ENCODE measurements around the gene LSM2.
"Not testable (repeated sequence)": the region's sequence is repeated elsewhere in the genome, so short reads cannot be mapped to it uniquely, and the experiment has no call there.

Gene LSM2

GRCh38 chr6:31796993-31797385, 9.8 kb downstream of the LSM2 start:
- no peak for DNase-seq

- DNase-seq: peak; percentile 45
Measured at GRCh38 chr6:31795616-31796298, 11.0 kb downstream of the LSM2 start, which contains the start of gene VARS1. Gene VARS1 (minus strand): TSS chr6:31795752. CDS start chr6:31795217, 535 bp downstream.

- DNase-seq: no peak
Measured at GRCh38 chr6:31794866-31795615, 11.7 kb downstream of the LSM2 start.

GRCh38 chr6:31794294-31794865, 12.4 kb downstream of the LSM2 start:
- no peak for DNase-seq

GRCh38 chr6:31793927-31794245, 12.9 kb downstream of the LSM2 start:
- not testable (repeated sequence) for DNase-seq

- no peak for DNase-seq
Measured at GRCh38 chr6:31792761-31793171, 14.0 kb downstream of the LSM2 start.

GRCh38 chr6:31792090-31792374, 14.7 kb downstream of the LSM2 start:
- DNase-seq: no peak

- no peak for DNase-seq
Measured at GRCh38 chr6:31791324-31792089, 15.3 kb downstream of the LSM2 start.

- DNase-seq: no peak
Measured at GRCh38 chr6:31785475-31785874, 21.3 kb downstream of the LSM2 start.

GRCh38 chr6:31784098-31784925, 22.5 kb downstream of the LSM2 start:
- no peak for DNase-seq

DNA sequence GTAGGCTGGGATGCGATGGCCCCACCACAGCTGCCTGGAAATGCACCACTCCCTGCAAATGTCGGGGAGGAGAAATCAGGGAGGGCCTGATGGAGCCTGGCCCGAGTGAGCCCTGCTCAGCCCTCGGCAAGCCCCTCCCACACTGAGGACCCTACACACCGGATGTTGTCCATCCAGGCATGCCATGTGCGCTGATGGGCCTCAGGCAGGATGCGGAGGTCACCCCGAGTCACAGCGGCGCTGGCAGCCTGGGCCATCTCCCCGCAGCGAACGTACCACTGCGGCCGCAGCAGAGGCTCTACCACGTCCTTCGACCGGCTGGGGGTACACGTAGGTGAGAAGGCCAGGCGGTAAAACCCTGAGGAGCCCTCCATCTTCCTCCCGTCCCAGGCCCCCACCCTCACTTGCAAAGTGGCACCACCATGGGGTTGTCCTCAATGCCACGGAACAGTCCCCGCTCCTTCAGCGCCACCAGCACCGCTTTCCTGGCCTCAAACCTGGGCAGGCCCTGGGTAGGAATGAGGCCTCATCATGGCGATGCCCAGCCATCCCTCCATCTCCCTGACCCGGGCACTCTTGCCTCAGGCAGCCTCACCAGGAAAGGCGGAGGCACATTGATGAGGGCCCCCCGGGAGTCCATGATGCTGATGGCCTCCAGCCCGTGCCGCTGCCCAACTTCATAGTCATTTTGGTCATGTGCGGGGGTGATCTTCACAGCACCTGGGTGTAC, 24.5 kb downstream of the LSM2 start:
- no peak for DNase-seq

DNA sequence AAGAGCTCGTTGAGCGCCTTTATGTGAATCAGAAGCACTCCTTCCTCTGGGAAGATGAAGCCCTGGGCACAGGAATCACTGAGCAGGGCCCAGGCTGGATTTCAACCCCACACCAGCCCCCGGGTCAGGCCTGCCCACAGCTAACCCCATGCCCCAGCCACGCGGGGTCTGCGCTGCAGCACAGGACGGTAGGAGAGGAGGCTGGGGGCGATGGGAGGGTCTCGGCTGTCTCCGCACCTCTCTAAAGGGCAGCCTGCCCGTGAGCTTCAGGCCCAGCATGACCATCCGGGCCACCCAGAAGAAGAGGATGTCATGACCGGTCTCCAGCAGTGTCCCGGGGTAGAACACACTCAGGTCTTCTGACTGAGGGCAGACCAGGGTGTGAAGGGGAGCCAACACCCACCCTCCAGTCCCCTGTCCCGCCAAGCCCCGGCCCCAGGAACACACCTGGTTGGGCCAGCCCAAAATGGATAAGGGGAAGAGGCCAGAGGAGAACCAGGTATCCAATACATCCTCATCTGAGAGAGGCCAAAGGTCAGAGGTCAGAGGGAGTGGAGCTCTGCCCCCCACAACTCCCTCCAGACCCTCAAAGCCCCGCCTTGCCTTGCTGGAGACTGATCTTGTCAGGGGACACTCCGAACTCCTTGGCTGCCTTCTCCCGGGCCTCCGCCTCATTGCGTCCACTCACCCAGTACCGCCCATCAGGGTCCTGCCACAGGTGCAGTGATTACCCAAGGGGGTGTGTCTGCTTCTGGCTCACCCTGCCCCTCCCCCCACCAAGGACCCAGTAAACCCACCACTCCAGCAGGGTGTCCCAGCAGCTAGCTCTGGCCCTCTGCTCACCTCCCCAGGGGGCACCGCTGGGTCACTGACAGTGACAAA, 25.3 kb downstream of the LSM2 start:
- no peak for DNase-seq

- no peak for DNase-seq
Measured at GRCh38 chr6:31780507-31781243, 26.1 kb downstream of the LSM2 start.

GRCh38 chr6:31779908-31780307, 26.9 kb downstream of the LSM2 start:
- DNase-seq: no peak

DNA sequence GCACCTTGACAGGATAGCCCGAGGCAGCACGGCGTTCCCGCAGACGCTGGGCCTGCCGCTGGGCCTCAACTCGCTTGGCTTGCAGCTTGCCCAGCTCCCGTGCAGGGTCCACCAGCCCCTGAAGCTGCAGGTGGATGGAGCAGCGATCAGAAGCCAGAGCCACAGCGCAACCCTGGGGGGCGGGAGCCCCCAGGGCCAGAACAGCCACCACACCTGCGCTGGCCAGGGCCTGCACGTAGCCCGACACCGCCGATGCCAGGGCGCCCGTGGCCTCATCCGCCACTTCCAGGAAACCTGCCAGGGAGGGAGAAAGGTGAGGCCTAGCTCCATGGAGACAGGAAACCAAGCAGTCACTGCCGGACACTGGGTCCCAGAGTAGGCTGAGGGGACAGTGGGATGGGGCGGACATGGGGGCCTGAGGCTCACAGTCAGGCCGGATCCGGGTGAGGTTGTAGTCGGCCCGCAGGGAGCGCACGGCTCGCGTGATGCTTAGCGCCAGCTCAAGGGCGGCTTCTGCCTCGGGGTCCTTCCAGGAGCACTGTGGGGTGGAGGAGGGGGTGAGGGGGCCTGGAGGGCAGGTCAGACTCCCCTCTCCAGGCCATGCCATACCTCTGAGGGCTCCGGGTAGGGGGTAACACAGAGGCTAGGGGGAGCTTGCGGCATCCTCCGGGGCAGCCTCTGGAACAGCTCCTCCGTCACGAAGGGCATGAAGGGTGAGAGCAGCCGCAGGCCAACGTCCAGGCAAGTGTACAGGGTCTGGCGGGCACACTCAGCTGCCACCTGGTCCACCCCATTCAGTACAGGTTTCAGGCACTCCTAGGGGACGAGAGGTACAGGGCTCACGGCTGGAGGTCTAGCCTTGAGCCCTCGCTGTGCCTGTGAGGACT, 27.5 kb downstream of the LSM2 start:
- no peak for DNase-seq

DNA sequence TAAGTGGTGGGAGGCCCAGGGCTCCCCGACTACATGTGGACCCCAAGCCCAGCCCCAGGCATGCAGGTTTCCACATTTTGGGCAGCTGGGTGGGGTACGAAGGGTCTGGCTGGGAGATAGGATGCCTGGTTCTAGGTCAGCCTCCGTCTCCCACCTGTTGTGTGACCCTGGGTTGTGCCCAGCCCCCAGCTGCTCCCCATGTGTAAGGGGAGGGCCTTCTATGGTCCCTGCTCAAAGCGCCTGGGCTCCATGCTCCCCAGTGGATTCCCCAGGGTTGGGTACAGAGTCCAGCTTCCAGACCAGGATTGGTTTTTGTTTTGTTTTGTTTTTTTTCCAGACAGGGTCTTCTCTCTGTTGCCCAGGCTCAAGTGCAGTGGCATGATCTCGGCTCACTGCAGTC, 28.6 kb downstream of the LSM2 start:
- DNase-seq: no peak

DNA sequence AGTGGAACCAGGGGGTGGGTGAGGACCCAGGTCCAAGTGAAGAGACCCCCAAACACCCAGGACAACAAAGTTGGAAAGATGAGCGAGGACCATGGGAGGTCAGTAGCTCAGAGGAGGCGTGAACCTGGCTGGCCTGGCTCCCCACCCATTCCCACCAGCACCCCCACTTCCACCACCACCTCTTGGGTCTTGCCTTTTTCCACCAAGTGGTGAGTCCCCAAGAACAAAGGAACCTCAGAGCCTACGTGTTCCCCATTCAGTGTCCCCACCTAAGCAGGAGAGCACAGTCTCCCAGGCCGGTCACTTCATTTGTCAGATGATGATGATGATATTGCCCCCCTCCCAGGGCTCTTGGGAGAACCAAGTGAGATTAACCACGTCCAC, 29.1 kb downstream of the LSM2 start:
- no peak for DNase-seq

GRCh38 chr6:31776989-31777666, 29.6 kb downstream of the LSM2 start, which contains the start of gene VWA7:
Gene VWA7 (minus strand): TSS chr6:31777328. CDS start chr6:31776779, 549 bp downstream.
- no peak for DNase-seq

Measured in SIG-M5 (cell line).